ENCODE measurements around the gene NVL. TPM values are rescaled to one million over a fixed set of nuclear protein-coding genes. Genes with fewer than 3 reads are reported as not detected.

Gene NVL
- total and polyA plus RNA-seq, 4 donors = 12.8 to 41.5 (median 29.1) TPM

DNA sequence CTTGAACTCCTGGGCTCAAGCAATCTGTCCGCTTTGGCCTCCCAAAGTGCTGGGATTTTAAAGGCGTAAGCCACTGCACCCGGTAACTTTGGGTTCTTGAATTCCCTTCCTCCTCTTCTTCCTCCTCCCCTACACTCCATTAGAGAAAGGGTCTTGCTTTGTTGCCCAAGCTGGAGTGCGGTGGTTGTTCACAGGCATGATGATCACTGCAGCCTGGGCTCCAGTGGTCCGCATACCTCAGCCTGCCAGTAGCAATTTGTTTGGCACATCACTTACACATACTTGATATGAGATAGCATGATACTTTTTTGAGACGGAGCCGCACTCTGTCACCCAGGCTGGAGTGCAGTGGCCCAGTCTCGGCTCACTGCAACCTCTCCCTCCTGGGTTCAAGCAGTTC, 144.8 kb downstream of the NVL start:
- TF ChIP-seq, protein P1, sequence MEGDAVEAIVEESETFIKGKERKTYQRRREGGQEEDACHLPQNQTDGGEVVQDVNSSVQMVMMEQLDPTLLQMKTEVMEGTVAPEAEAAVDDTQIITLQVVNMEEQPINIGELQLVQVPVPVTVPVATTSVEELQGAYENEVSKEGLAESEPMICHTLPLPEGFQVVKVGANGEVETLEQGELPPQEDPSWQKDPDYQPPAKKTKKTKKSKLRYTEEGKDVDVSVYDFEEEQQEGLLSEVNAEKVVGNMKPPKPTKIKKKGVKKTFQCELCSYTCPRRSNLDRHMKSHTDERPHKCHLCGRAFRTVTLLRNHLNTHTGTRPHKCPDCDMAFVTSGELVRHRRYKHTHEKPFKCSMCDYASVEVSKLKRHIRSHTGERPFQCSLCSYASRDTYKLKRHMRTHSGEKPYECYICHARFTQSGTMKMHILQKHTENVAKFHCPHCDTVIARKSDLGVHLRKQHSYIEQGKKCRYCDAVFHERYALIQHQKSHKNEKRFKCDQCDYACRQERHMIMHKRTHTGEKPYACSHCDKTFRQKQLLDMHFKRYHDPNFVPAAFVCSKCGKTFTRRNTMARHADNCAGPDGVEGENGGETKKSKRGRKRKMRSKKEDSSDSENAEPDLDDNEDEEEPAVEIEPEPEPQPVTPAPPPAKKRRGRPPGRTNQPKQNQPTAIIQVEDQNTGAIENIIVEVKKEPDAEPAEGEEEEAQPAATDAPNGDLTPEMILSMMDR (IDR thresholded peaks at IDR 0.05; ENCODE audit: control extremely low read depth, extremely low read depth) = no peak
- Histone ChIP-seq H3K9ac (ENCODE audit: insufficient read depth in 1 of 2, low read length in 2 of 2) (no peak overlapping the region), H3K27ac (ENCODE audit: low read depth in 1 of 2, low read length in 1 of 2) (no peak overlapping the region), H3K36me3 (ENCODE audit: control insufficient read depth in 4 of 4, insufficient read depth in 4 of 4, low read length in 4 of 4) (peaks cover 0 to 6% (median 2%) of the 10 kb centered on the region in 4 donors), H3K27me3 (ENCODE audit: control insufficient read depth in 3 of 3, insufficient read depth in 3 of 3, low read length in 2 of 3) (no peaks in the 10 kb centered on the region), H3K9me3 (ENCODE audit: control insufficient read depth in 4 of 4, insufficient read depth in 3 of 4, low read length in 3 of 4) (no peaks in the 10 kb centered on the region), H3K4me3 (no peak overlapping the region), H3K4me1 (ENCODE audit: control insufficient read depth in 5 of 5, insufficient read depth in 5 of 5, low read length in 5 of 5) (peaks cover 0 to 19% (median 9%) of the 10 kb centered on the region in 5 donors)
- ATAC-seq (ENCODE audit: insufficient read depth, low FRiP score) (no peak), DNase-seq (no peak)
- 91 to 93% methylated on average over 8 of the region's 8 CpGs for WGBS, 2 donors

DNA sequence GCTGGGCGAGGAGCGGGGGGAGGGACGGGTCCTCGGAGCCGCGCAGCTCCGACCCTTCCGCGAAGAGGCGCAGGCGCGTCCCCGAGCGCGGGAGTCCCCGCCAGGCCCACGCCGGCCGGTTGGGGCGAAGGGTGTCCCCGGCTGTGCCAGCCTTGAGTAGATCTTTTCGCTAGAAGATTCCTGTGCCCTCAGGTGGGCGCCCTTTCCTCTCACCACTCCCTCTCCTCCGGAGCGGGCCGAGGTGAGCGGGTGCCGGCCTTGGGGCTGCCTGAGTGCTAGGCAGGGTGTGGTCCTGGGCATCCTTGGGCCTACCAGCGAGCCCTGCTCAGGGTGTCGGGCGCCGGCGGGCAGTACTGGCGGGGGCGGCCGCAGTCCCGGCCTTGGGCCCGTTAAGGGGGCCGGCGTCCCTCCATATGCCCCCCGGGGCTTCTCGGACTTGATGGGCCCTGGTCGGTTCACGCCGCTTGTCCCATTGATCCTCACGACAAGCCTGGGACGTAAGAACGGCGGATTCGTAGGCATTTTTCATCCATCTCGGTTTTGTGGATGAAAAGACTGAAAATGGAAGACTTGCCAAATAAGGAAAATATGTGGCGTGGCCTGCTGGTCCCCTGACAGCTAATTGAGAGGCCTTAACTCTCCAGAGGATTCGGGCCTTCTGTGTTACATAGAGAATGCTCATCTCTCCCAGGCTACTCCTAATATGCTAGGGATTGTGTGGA, 146.2 kb downstream of the NVL start:
- Histone ChIP-seq H3K4me3 (peak overlapping the region; percentile 63), H3K36me3 (ENCODE audit: control insufficient read depth in 4 of 4, insufficient read depth in 4 of 4, low read length in 4 of 4) (peaks cover 0 to 3% (median 0%) of the 10 kb centered on the region in 4 donors), H3K27ac (ENCODE audit: low read depth in 1 of 2, low read length in 1 of 2) (peak overlapping the region; percentile 77 to 95), H3K9ac (ENCODE audit: insufficient read depth in 1 of 2, low read length in 2 of 2) (peak overlapping the region; percentile 44 to 89), H3K4me1 (ENCODE audit: control insufficient read depth in 5 of 5, insufficient read depth in 5 of 5, low read length in 5 of 5) (peaks cover 0 to 19% (median 9%) of the 10 kb centered on the region in 5 donors), H3K9me3 (ENCODE audit: control insufficient read depth in 4 of 4, insufficient read depth in 3 of 4, low read length in 3 of 4) (no peaks in the 10 kb centered on the region), H3K27me3 (ENCODE audit: control insufficient read depth in 3 of 3, insufficient read depth in 3 of 3, low read length in 2 of 3) (no peaks in the 10 kb centered on the region)
- ATAC-seq (ENCODE audit: insufficient read depth, low FRiP score) (peak; percentile 80), DNase-seq (peak; percentile 71 to 76 (median 74))
- 1 to 2% methylated on average over 31 to 53 of the region's 53 CpGs for WGBS, 2 donors
- TF ChIP-seq, protein P1 (IDR thresholded peaks at IDR 0.05; ENCODE audit: control extremely low read depth, extremely low read depth) = no peak

DNA sequence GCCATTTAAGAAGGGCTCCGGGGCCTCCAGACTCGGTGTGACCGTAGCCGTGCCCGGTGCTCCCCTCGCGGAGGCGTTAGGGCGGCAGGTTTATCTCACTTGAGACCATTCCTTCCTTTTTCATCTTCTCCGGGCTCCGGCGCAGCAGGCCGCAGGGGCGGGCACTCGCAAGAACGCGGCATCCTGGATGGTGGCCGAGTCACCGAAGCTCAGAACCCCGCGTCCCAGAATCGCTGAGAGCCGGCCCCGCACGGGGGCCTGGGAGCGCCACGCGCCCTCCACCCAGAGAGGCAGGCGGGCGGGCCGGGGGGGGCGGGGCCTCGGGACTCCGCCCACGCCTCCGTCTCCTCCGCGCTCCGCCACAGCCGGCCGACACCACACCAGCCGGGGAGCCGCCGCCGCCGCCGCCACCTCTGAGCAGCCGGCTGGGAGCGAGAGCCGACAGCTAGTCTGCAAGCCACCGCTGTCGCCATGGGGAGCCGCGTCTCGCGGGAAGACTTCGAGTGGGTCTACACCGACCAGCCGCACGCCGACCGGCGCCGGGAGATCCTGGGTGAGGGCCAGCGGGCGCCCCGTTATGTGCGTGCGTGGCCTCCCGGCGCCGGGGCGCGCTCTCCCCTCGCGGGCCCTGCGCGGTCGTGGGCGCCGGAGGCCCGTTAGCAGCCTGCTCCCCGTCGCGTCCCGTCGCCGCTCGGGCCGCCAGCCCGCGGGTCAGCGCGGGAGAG, 146.9 kb downstream of the NVL start, which contains the start of gene DEGS1:
DEGS1 (plus strand) TSS at position 375 of the 725 bp plus-strand sequence; CDS start at position 472, 97 bp downstream.
- ATAC-seq (ENCODE audit: insufficient read depth, low FRiP score) (peak; percentile 95), DNase-seq (peak; percentile 87 to 90 (median 89))
- peak within 1 kb of the TSS; percentile 77 to 95 for H3K27ac ChIP-seq (ENCODE audit: low read depth in 1 of 2, low read length in 1 of 2)
- H3K4me1 ChIP-seq (ENCODE audit: control insufficient read depth in 5 of 5, insufficient read depth in 5 of 5, low read length in 5 of 5) = peaks cover 0 to 19% (median 9%) of the 10 kb centered on the region in 5 donors
- TF ChIP-seq, protein P1 (IDR thresholded peaks at IDR 0.05; ENCODE audit: control extremely low read depth, extremely low read depth) = no peak
- H3K27me3 ChIP-seq (ENCODE audit: control insufficient read depth in 3 of 3, insufficient read depth in 3 of 3, low read length in 2 of 3) = no peaks in the 10 kb centered on the region
- peaks cover 0 to 3% (median 0%) of the 10 kb centered on the region in 4 donors for H3K36me3 ChIP-seq (ENCODE audit: control insufficient read depth in 4 of 4, insufficient read depth in 4 of 4, low read length in 4 of 4)
- peak within 1 kb of the TSS; percentile 63 for H3K4me3 ChIP-seq
- H3K9ac ChIP-seq (ENCODE audit: insufficient read depth in 1 of 2, low read length in 2 of 2) = peak within 1 kb of the TSS; percentile 44 to 89
- 0% methylated on average over 52 to 94 of the region's 94 CpGs for WGBS, 2 donors
- no peaks in the 10 kb centered on the region for H3K9me3 ChIP-seq (ENCODE audit: control insufficient read depth in 4 of 4, insufficient read depth in 3 of 4, low read length in 3 of 4)
